Vagina (tissue), 2 donors: ENCODE measurements around the gene ADORA2A. TPM values are rescaled to one million over a fixed set of nuclear protein-coding genes. Genes with fewer than 3 reads are reported as not detected.

Experiments used
- DNase-seq, 2 donors: peaks; one replicate each; pipeline ENCODE4 v3.0.0-alpha.2; 2017; ENCODE audit errors: extremely low spot score in 2 of 2
- H3K27ac ChIP-seq: fragments of 200-600 bp; sonication (generic); one replicate; pipeline ENCODE4 v1.5.1; 2019
- H3K27me3 ChIP-seq: fragments of 200-600 bp; sonication (generic); one replicate; pipeline ENCODE4 v1.5.1; 2019
- H3K36me3 ChIP-seq, 2 donors: fragments of 200-600 bp; sonication (generic); one replicate each; pipeline ENCODE4 v1.5.1; 2017 to 2019
- H3K4me1 ChIP-seq: fragments of 200-600 bp; sonication (generic); one replicate; pipeline ENCODE4 v1.5.1; 2019
- H3K4me3 ChIP-seq, 2 donors: fragments of 200-600 bp; sonication (generic); 1 replicate in 1 of 2; 2 replicates in 1 of 2; pipeline ENCODE4 v1.5.1; 2016 to 2019
- H3K9me3 ChIP-seq: fragments of 200-600 bp; sonication (generic); one replicate; pipeline ENCODE4 v1.5.1; 2019
- CTCF ChIP-seq, 3 experiments: fragments of 450-650 bp in 2 of 3; fragments of 200-600 bp in 1 of 3; sonication (generic) in 1 of 3; IDR thresholded peaks; one replicate each; pipeline ENCODE4 v1.5.1; 2017 to 2019; ENCODE audit warnings: antibody characterized with exemption in 3 of 3, mild to moderate bottlenecking in 2 of 3, moderate library complexity in 2 of 3
- POLR2A ChIP-seq, 2 donors: fragments of 450-650 bp; IDR thresholded peaks; one replicate each; pipeline ENCODE4 v1.6.1; 2017; ENCODE audit warnings: antibody characterized with exemption in 2 of 2, mild to moderate bottlenecking in 2 of 2, moderate library complexity in 2 of 2
- POLR2AphosphoS5 ChIP-seq, 2 donors: sonication (generic); formaldehyde crosslinking; IDR thresholded peaks; one replicate each; pipeline ENCODE4 v1.9.0; 2017; ENCODE audit warnings: antibody characterized with exemption in 2 of 2, mild to moderate bottlenecking in 2 of 2, low read depth in 1 of 2; ENCODE audit not compliant: insufficient read depth in 1 of 2
- intact Hi-C: fragments of 100-400 bp; cut with DNase I; formaldehyde crosslinking; loops from one replicate; pipeline ENCODE4 v1.15.1; 2023
- total RNA-seq: library from RNA; depleted of rRNA; stranded (reverse); fragments of >200 nt; gene quantifications from one replicate; pipeline ENCODE4 v1.2.3, GENCODE V29; 2016

ADORA2A gene
- total RNA-seq, 1 donor from 2014 or later = 5.2 TPM

GRCh38 chr22:24416611-24417010 lies 10.8 kb upstream of the ADORA2A start:
- no peaks in the 10 kb centered on the region for H3K4me1 ChIP-seq
- no peaks in the 10 kb centered on the region for H3K27me3 ChIP-seq
- no peak for DNase-seq
- H3K4me3 ChIP-seq = no peak overlapping the region
- H3K27ac ChIP-seq = no peak overlapping the region
- H3K36me3 ChIP-seq = peaks cover 0 to 31% of the 10 kb centered on the region in 2 donors
- no peaks in the 10 kb centered on the region for H3K9me3 ChIP-seq
- intact Hi-C loops = no loop called here
- TF ChIP-seq CTCF (IDR thresholded peaks at IDR 0.05) (no peak), POLR2AphosphoS5 (IDR thresholded peaks at IDR 0.05; ENCODE audit: insufficient read depth in 1 of 2, low read depth in 1 of 2) (no peak), POLR2A (IDR thresholded peaks at IDR 0.05) (no peak)

- H3K4me3 ChIP-seq = no peak overlapping the region
- no peaks in the 10 kb centered on the region for H3K9me3 ChIP-seq
- intact Hi-C loops = no loop called here
- H3K27me3 ChIP-seq = no peaks in the 10 kb centered on the region
- no peaks in the 10 kb centered on the region for H3K4me1 ChIP-seq
- H3K27ac ChIP-seq = no peak overlapping the region
- TF ChIP-seq POLR2AphosphoS5 (IDR thresholded peaks at IDR 0.05; ENCODE audit: insufficient read depth in 1 of 2, low read depth in 1 of 2) (no peak), CTCF (IDR thresholded peaks at IDR 0.05) (no peak), POLR2A (IDR thresholded peaks at IDR 0.05) (no peak)
- H3K36me3 ChIP-seq = peaks cover 0 to 31% of the 10 kb centered on the region in 2 donors
- DNase-seq = no peak
Measured at GRCh38 chr22:24417200-24417599, 10.2 kb upstream of the ADORA2A start.

- Histone ChIP-seq H3K4me1 (no peaks in the 10 kb centered on the region), H3K27me3 (no peaks in the 10 kb centered on the region), H3K27ac (no peak overlapping the region), H3K4me3 (no peak overlapping the region), H3K9me3 (no peaks in the 10 kb centered on the region), H3K36me3 (peaks cover 0 to 29% of the 10 kb centered on the region in 2 donors)
- intact Hi-C loops = no loop called here
- TF ChIP-seq CTCF (IDR thresholded peaks at IDR 0.05) (no peak), POLR2AphosphoS5 (IDR thresholded peaks at IDR 0.05; ENCODE audit: insufficient read depth in 1 of 2, low read depth in 1 of 2) (no peak), POLR2A (IDR thresholded peaks at IDR 0.05) (no peak)
- no peak for DNase-seq
Measured at GRCh38 chr22:24417901-24418641, 9.3 kb upstream of the ADORA2A start.

GRCh38 chr22:24418786-24419474 lies 8.5 kb upstream of the ADORA2A start:
- no peak for TF ChIP-seq POLR2A (IDR thresholded peaks at IDR 0.05)
- TF ChIP-seq CTCF (IDR thresholded peaks at IDR 0.05) = no peak
- no peak for TF ChIP-seq POLR2AphosphoS5 (IDR thresholded peaks at IDR 0.05; ENCODE audit: insufficient read depth in 1 of 2, low read depth in 1 of 2)
- Histone ChIP-seq H3K27me3 (no peaks in the 10 kb centered on the region), H3K4me3 (no peak overlapping the region), H3K9me3 (no peaks in the 10 kb centered on the region), H3K27ac (no peak overlapping the region), H3K4me1 (peaks cover 6% of the 10 kb centered on the region), H3K36me3 (peaks cover 0 to 21% of the 10 kb centered on the region in 2 donors)
- DNase-seq = no peak
- intact Hi-C loops = no loop called here

- TF ChIP-seq POLR2A (IDR thresholded peaks at IDR 0.05) (no peak), CTCF (IDR thresholded peaks at IDR 0.05) (no peak), POLR2AphosphoS5 (IDR thresholded peaks at IDR 0.05; ENCODE audit: insufficient read depth in 1 of 2, low read depth in 1 of 2) (no peak)
- no peak overlapping the region for H3K27ac ChIP-seq
- H3K4me1 ChIP-seq = peaks cover 12% of the 10 kb centered on the region
- peaks cover 0 to 16% of the 10 kb centered on the region in 2 donors for H3K36me3 ChIP-seq
- no peaks in the 10 kb centered on the region for H3K9me3 ChIP-seq
- no peaks in the 10 kb centered on the region for H3K27me3 ChIP-seq
- no peak overlapping the region for H3K4me3 ChIP-seq
- no peak for DNase-seq
- intact Hi-C loops = no loop called here
Measured at GRCh38 chr22:24419475-24419850, 7.9 kb upstream of the ADORA2A start.
